Fibroblast of skin of back (primary cell): Measurements from ENCODE around the gene HBE1. TPM values are rescaled to one million over a fixed set of nuclear protein-coding genes. Genes with fewer than 3 reads are reported as not detected.
"Not testable (repeated sequence)": the region's sequence is repeated elsewhere in the genome, so short reads cannot be mapped to it uniquely, and the experiment has no call there.

Experiments
- DNase-seq: peaks from one replicate; pipeline ENCODE4 v3.0.0-alpha.2; 2013
- polyA plus RNA-seq, 2 experiments: library from polyadenylated mRNA; unstranded; fragments of 120-200 nt; gene quantifications; one replicate each; pipeline ENCODE4 v1.2.1, GENCODE V29; 2013; ENCODE audit not compliant: insufficient read length in 2 of 2

The HBE1 gene
- polyA plus RNA-seq (2013, experiment 1 of 2; ENCODE audit: insufficient read length) = not detected
- polyA plus RNA-seq (2013, experiment 2 of 2; ENCODE audit: insufficient read length) = not detected

- DNase-seq = no peak
These were observed at the start of gene HBE1 for GRCh38 chr11:5269715-5270147. HBE1 (minus strand) TSS chr11:5269945; CDS start chr11:5269890, 55 bp downstream.

- DNase-seq = no peak
These were observed 47.5 kb upstream of the HBE1 start for GRCh38 chr11:5317292-5317691.

GRCh38 chr11:5313326-5314023 lies 43.7 kb upstream of the HBE1 start:
- DNase-seq = not testable (repeated sequence)

GRCh38 chr11:5310423-5310822 lies 40.7 kb upstream of the HBE1 start:
- no peak for DNase-seq

GRCh38 chr11:5307256-5308019 lies 37.7 kb upstream of the HBE1 start:
- no peak for DNase-seq

- DNase-seq = peak; percentile 52
These were observed 34.3 kb upstream of the HBE1 start for GRCh38 chr11:5304046-5304445.

GRCh38 chr11:5303626-5304025 lies 33.9 kb upstream of the HBE1 start:
- DNase-seq = no peak

GRCh38 chr11:5301846-5302245 lies 32.1 kb upstream of the HBE1 start, which contains the start of gene OR51B4:
OR51B4 (minus strand) TSS chr11:5301946; CDS start chr11:5301946, 0 bp downstream.
- DNase-seq = no peak

- no peak for DNase-seq
These were observed 30.5 kb upstream of the HBE1 start for GRCh38 chr11:5300251-5300650.

GRCh38 chr11:5298451-5298850 lies 28.7 kb upstream of the HBE1 start:
- no peak for DNase-seq

GRCh38 chr11:5297721-5298323 lies 28.1 kb upstream of the HBE1 start:
- no peak for DNase-seq

- not testable (repeated sequence) for DNase-seq
These were observed 24.7 kb upstream of the HBE1 start for GRCh38 chr11:5294342-5294995.

GRCh38 chr11:5293028-5293427 lies 23.3 kb upstream of the HBE1 start:
- peak; percentile 26 for DNase-seq

- peak; percentile 11 for DNase-seq
These were observed 21.6 kb upstream of the HBE1 start for GRCh38 chr11:5291207-5291838.

- no peak for DNase-seq
These were observed 20.4 kb upstream of the HBE1 start for GRCh38 chr11:5290106-5290505.

GRCh38 chr11:5289696-5290095 lies 20.0 kb upstream of the HBE1 start:
- DNase-seq = peak; percentile 49

- peak; percentile 62 for DNase-seq
These were observed 19.3 kb upstream of the HBE1 start for GRCh38 chr11:5288906-5289550.

- peak; percentile 33 for DNase-seq
These were observed 18.6 kb upstream of the HBE1 start for GRCh38 chr11:5288108-5288905.

GRCh38 chr11:5286901-5287300 lies 17.2 kb upstream of the HBE1 start:
- no peak for DNase-seq

- DNase-seq = no peak
These were observed 16.6 kb upstream of the HBE1 start for GRCh38 chr11:5286351-5286750.
